Peyer's patch (tissue), 4 donors: ENCODE results near the gene HLA-DQB2.

Source experiments
- CTCF ChIP-seq, 6 experiments: fragments of 450-650 bp in 4 of 6; fragments of 200-600 bp in 2 of 6; sonication (generic) in 1 of 6; IDR thresholded peaks; one replicate each; pipeline ENCODE4 v1.5.1; 2017 to 2019; ENCODE audit warnings: antibody characterized with exemption in 6 of 6, mild to moderate bottlenecking in 3 of 6, moderate library complexity in 1 of 6
- POLR2A ChIP-seq, 2 donors: fragments of 450-650 bp; IDR thresholded peaks; one replicate each; pipeline ENCODE4 v1.5.1; 2017; ENCODE audit warnings: antibody characterized with exemption in 2 of 2, mild to moderate bottlenecking in 2 of 2, moderate library complexity in 2 of 2

DNA sequence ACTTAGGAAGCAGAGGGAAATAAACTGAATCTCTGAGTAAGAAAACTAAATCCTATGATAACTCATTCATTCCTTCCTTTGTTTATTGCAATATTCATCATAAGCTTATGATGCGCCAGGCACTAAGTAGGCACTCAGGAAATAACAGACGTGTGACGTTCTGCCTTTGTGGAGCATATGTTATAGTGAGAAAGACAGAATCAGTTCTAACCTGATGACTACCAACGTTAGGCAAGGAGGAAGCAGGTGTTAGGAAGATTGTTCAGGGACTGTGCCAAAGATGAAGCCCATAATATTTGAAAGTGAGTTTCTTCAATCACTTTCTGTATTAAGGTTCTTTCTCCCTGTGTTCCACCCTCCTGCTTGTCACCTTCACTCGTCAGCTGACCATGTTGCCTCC is 18.6 kb downstream of the HLA-DQB2 start:
- TF ChIP-seq CTCF (IDR thresholded peaks at IDR 0.05): no peak
- no peak for TF ChIP-seq POLR2A (IDR thresholded peaks at IDR 0.05)
